ENCODE results near the gene ADIPOR2. TPM values are rescaled to one million over a fixed set of nuclear protein-coding genes. Genes with fewer than 3 reads are reported as not detected.
"Not testable (repeated sequence)": the region's sequence is repeated elsewhere in the genome, so short reads cannot be mapped to it uniquely, and the experiment has no call there.

Gene ADIPOR2
- total RNA-seq, 2 experiments from 2014 or later, result 64.4 to 68.3 TPM

DNA sequence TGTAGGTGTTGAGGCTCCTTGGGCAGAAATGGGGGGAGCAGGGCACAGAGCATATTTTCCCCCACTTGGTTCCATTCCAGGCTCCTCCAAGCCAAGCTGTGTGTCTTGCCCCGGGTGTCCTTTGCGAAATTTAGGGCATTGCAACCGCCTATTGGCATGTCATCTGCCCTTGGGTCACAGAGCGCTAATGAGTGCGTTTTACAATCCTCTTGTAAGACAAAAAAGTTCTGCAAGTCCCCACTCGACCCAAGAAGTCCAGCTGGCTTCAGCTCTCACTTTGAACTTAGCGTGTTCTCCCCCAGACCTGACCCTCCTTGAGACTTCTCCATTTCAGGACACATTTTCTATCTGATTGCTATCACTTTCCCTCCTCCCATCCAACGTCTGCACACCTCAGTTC, 123.4 kb downstream of the ADIPOR2 start:
- DNase-seq (no peak), ATAC-seq (no peak)
- Mint-ChIP-seq H3K27ac (no peak overlapping the region), H3K4me3 (no peak overlapping the region), H3K4me1 (ENCODE audit: low read depth) (no peaks in the 10 kb centered on the region), H3K27me3 (ENCODE audit: low read depth) (peaks cover 8% of the 10 kb centered on the region), H3K9me3 (ENCODE audit: insufficient read depth) (no peaks in the 10 kb centered on the region), H3K36me3 (ENCODE audit: low read depth) (no peaks in the 10 kb centered on the region)
- ChIA-PET CTCF (interaction anchor here (2.4 to 3.3 kb wide), 2 partner anchors 23 to 126 kb away, joined by 9 to 10 read pairs; no protein-coding TSS in a partner anchor), POLR2A (no interaction called here)

- no peak for ATAC-seq
- peaks cover 17% of the 10 kb centered on the region for H3K27me3 Mint-ChIP-seq (ENCODE audit: low read depth)
- no peaks in the 10 kb centered on the region for H3K36me3 Mint-ChIP-seq (ENCODE audit: low read depth)
- H3K4me3 Mint-ChIP-seq, result no peak overlapping the region
- ChIA-PET CTCF (interaction anchor here (2.4 to 3.3 kb wide), 2 partner anchors 24 to 125 kb away, joined by 9 to 10 read pairs; no protein-coding TSS in a partner anchor), POLR2A (no interaction called here)
- DNase-seq, result no peak
- H3K27ac Mint-ChIP-seq, result no peak overlapping the region
- H3K4me1 Mint-ChIP-seq (ENCODE audit: low read depth), result no peaks in the 10 kb centered on the region
- H3K9me3 Mint-ChIP-seq (ENCODE audit: insufficient read depth), result no peaks in the 10 kb centered on the region
These were observed 124.2 kb downstream of the ADIPOR2 start for GRCh38 chr12:1815108-1815507.

GRCh38 chr12:1815814-1816729, 125.2 kb downstream of the ADIPOR2 start:
- ChIA-PET POLR2A (no interaction called here), CTCF (interaction anchor here (1.1 to 2.4 kb wide), 2 partner anchors 124 kb away, joined by 3 to 9 read pairs; no protein-coding TSS in a partner anchor)
- H3K4me1 Mint-ChIP-seq (ENCODE audit: low read depth), result peaks cover 2% of the 10 kb centered on the region
- ATAC-seq, result no peak
- no peaks in the 10 kb centered on the region for H3K9me3 Mint-ChIP-seq (ENCODE audit: insufficient read depth)
- H3K27me3 Mint-ChIP-seq (ENCODE audit: low read depth), result peaks cover 26% of the 10 kb centered on the region
- no peaks in the 10 kb centered on the region for H3K36me3 Mint-ChIP-seq (ENCODE audit: low read depth)
- DNase-seq, result no peak
- H3K27ac Mint-ChIP-seq, result no peak overlapping the region
- no peak overlapping the region for H3K4me3 Mint-ChIP-seq

GRCh38 chr12:1816730-1817348, 126.0 kb downstream of the ADIPOR2 start:
- no peak overlapping the region for H3K4me3 Mint-ChIP-seq
- peaks cover 2% of the 10 kb centered on the region for H3K4me1 Mint-ChIP-seq (ENCODE audit: low read depth)
- H3K36me3 Mint-ChIP-seq (ENCODE audit: low read depth), result no peaks in the 10 kb centered on the region
- ChIA-PET POLR2A (no interaction called here), CTCF (interaction anchor here (1.1 kb wide), 1 partner anchor 123 kb away, joined by 3 read pairs; no protein-coding TSS in a partner anchor)
- ATAC-seq (no peak), DNase-seq (no peak)
- peaks cover 29% of the 10 kb centered on the region for H3K27me3 Mint-ChIP-seq (ENCODE audit: low read depth)
- H3K9me3 Mint-ChIP-seq (ENCODE audit: insufficient read depth), result no peaks in the 10 kb centered on the region
- no peak overlapping the region for H3K27ac Mint-ChIP-seq

- ATAC-seq, POLR2A ChIA-PET: not testable (repeated sequence)
These were observed 127.1 kb downstream of the ADIPOR2 start for GRCh38 chr12:1817928-1818327.

DNA sequence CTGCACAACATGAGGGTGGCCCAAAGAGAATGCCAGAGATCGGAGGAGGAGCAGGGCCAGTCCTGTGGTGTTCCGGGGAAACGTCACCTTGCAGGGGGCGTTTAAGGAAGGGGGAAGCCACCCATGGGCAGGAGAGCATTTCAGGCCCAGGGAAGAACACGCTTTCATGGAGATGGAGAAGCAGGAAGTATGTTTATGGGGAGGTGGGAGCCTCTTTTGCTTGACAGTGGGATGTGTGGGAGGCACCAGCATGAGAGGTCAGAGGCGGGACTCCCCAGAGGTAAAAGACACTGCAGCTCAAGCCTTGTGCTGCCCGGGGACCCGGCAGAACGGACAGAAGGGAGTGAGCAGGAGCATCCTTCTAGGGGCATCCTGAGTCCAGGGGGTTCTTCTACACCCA, 128.2 kb downstream of the ADIPOR2 start:
- Mint-ChIP-seq H3K9me3 (ENCODE audit: insufficient read depth) (no peaks in the 10 kb centered on the region), H3K36me3 (ENCODE audit: low read depth) (no peaks in the 10 kb centered on the region), H3K4me1 (ENCODE audit: low read depth) (peaks cover 2% of the 10 kb centered on the region), H3K27ac (no peak overlapping the region), H3K4me3 (no peak overlapping the region), H3K27me3 (ENCODE audit: low read depth) (peaks cover 29% of the 10 kb centered on the region)
- DNase-seq (no peak), ATAC-seq (no peak)
- CTCF ChIA-PET, result no interaction called here
- POLR2A ChIA-PET, result no interaction called here

More at GRCh38 chr12:1817928-1818327, 127.1 kb downstream of the ADIPOR2 start:
- H3K4me1 Mint-ChIP-seq (ENCODE audit: low read depth); H3K4me3 Mint-ChIP-seq; H3K27ac Mint-ChIP-seq; CTCF ChIA-PET; H3K9me3 Mint-ChIP-seq (ENCODE audit: insufficient read depth); DNase-seq; H3K36me3 Mint-ChIP-seq (ENCODE audit: low read depth): not testable (repeated sequence)
- H3K27me3 Mint-ChIP-seq (ENCODE audit: low read depth), result peaks cover 29% of the 10 kb centered on the region

GRCh38 chr12:1819571-1819970, 128.7 kb downstream of the ADIPOR2 start:
- ChIA-PET CTCF (interaction anchor here (0.7 kb wide), 1 partner anchor 120 kb away, joined by 4 read pairs; no protein-coding TSS in a partner anchor), POLR2A (no interaction called here)
- Mint-ChIP-seq H3K27me3 (ENCODE audit: low read depth) (peaks cover 28% of the 10 kb centered on the region), H3K27ac (no peak overlapping the region), H3K4me1 (ENCODE audit: low read depth) (peaks cover 2% of the 10 kb centered on the region), H3K36me3 (ENCODE audit: low read depth) (no peaks in the 10 kb centered on the region), H3K9me3 (ENCODE audit: insufficient read depth) (no peaks in the 10 kb centered on the region), H3K4me3 (no peak overlapping the region)
- ATAC-seq, result no peak
- DNase-seq, result no peak

- no peak for DNase-seq
- no peak within 1 kb of the TSS for H3K27ac Mint-ChIP-seq
- H3K4me3 Mint-ChIP-seq, result no peak within 1 kb of the TSS
- ChIA-PET POLR2A (no interaction called here), CTCF (interaction anchor here (0.7 kb wide), 1 partner anchor 120 kb away, joined by 4 read pairs; no protein-coding TSS in a partner anchor)
- no peak for ATAC-seq
- no peaks in the 10 kb centered on the region for H3K9me3 Mint-ChIP-seq (ENCODE audit: insufficient read depth)
- H3K36me3 Mint-ChIP-seq (ENCODE audit: low read depth), result no peaks in the 10 kb centered on the region
- peaks cover 25% of the 10 kb centered on the region for H3K27me3 Mint-ChIP-seq (ENCODE audit: low read depth)
- peaks cover 2% of the 10 kb centered on the region for H3K4me1 Mint-ChIP-seq (ENCODE audit: low read depth)
These were observed 129.5 kb downstream of the ADIPOR2 start, which contains the start of gene LRTM2 for GRCh38 chr12:1820191-1820895. Gene LRTM2 (plus strand): TSS chr12:1820565. CDS start chr12:1828149, 7,584 bp downstream.

DNA sequence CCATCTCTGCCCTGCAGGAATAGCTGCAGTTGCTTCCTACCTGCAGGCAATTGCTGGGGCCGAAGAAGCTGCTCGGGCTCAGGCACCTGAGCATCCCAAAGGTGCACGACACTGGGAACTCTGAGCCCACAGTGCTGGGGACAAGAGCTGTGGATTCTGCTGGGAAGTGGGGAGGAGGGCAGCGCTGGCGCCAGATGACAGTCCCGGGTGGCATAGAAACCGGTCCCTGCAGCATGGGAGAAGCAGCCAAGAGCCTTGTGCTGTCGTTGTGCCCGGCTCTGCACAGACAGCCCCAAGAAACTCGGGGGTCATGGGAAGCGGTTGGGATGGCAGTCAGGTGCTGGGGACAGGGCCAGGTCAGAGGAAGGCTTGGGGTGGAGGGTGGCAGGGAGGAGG, 130.0 kb downstream of the ADIPOR2 start:
- no peak for ATAC-seq
- POLR2A ChIA-PET, result no interaction called here
- Mint-ChIP-seq H3K4me1 (ENCODE audit: low read depth) (peaks cover 2% of the 10 kb centered on the region), H3K27me3 (ENCODE audit: low read depth) (peaks cover 25% of the 10 kb centered on the region), H3K4me3 (no peak overlapping the region), H3K27ac (no peak overlapping the region), H3K36me3 (ENCODE audit: low read depth) (no peaks in the 10 kb centered on the region), H3K9me3 (ENCODE audit: insufficient read depth) (no peaks in the 10 kb centered on the region)
- no peak for DNase-seq
- CTCF ChIA-PET, result no interaction called here

GRCh38 chr12:1821805-1822204, 130.9 kb downstream of the ADIPOR2 start:
- POLR2A ChIA-PET, result no interaction called here
- CTCF ChIA-PET, result no interaction called here
- H3K4me3 Mint-ChIP-seq, result no peak overlapping the region
- H3K4me1 Mint-ChIP-seq (ENCODE audit: low read depth), result peaks cover 2% of the 10 kb centered on the region
- H3K9me3 Mint-ChIP-seq (ENCODE audit: insufficient read depth), result no peaks in the 10 kb centered on the region
- peaks cover 25% of the 10 kb centered on the region for H3K27me3 Mint-ChIP-seq (ENCODE audit: low read depth)
- no peak for ATAC-seq
- no peaks in the 10 kb centered on the region for H3K36me3 Mint-ChIP-seq (ENCODE audit: low read depth)
- no peak for DNase-seq
- H3K27ac Mint-ChIP-seq, result no peak overlapping the region

- Mint-ChIP-seq H3K27me3 (ENCODE audit: low read depth) (peaks cover 25% of the 10 kb centered on the region), H3K36me3 (ENCODE audit: low read depth) (no peaks in the 10 kb centered on the region), H3K4me1 (ENCODE audit: low read depth) (peaks cover 2% of the 10 kb centered on the region), H3K4me3 (no peak overlapping the region), H3K27ac (no peak overlapping the region), H3K9me3 (ENCODE audit: insufficient read depth) (no peaks in the 10 kb centered on the region)
- DNase-seq (no peak), ATAC-seq (no peak)
- ChIA-PET CTCF (no interaction called here), POLR2A (no interaction called here)
These were observed 131.8 kb downstream of the ADIPOR2 start for GRCh38 chr12:1822699-1823098.

GRCh38 chr12:1823237-1823636, 132.4 kb downstream of the ADIPOR2 start:
- ChIA-PET POLR2A (no interaction called here), CTCF (no interaction called here)

More at GRCh38 chr12:1823237-1823636, 132.4 kb downstream of the ADIPOR2 start:
- Mint-ChIP-seq H3K4me3 (no peak overlapping the region), H3K27ac (no peak overlapping the region), H3K9me3 (ENCODE audit: insufficient read depth) (no peaks in the 10 kb centered on the region), H3K4me1 (ENCODE audit: low read depth) (peaks cover 2% of the 10 kb centered on the region), H3K27me3 (ENCODE audit: low read depth) (peaks cover 25% of the 10 kb centered on the region), H3K36me3 (ENCODE audit: low read depth) (no peaks in the 10 kb centered on the region)
- no peak for ATAC-seq
- no peak for DNase-seq

Measured in activated CD8-positive, alpha-beta T cell treated with anti-CD3 and anti-CD28 coated beads, Interleukin-2, amount 10 ng/mL, durations not matched to agents 7 days and 5 days (primary cell).